ENCODE measurements around the gene ATP6V1G2.

DNA sequence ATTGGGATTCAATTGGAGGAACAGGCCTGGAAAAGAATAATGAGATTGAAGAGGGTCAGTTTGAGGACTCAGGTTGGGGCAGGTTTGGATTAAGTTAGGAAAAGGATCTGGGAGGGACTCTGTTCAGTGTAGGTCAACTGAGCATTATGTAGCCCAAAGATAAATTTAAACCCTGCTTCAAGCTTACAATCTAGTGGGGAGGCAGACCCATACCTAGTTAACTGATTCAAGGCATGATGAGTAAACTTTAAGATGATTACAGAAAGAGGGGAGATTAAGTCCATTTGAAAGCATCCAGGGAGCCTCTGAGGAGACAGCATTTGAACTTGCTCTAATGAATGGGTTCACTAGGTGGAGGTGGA is 14.3 kb upstream of the ATP6V1G2 start:
- TF ChIP-seq, protein P1, sequence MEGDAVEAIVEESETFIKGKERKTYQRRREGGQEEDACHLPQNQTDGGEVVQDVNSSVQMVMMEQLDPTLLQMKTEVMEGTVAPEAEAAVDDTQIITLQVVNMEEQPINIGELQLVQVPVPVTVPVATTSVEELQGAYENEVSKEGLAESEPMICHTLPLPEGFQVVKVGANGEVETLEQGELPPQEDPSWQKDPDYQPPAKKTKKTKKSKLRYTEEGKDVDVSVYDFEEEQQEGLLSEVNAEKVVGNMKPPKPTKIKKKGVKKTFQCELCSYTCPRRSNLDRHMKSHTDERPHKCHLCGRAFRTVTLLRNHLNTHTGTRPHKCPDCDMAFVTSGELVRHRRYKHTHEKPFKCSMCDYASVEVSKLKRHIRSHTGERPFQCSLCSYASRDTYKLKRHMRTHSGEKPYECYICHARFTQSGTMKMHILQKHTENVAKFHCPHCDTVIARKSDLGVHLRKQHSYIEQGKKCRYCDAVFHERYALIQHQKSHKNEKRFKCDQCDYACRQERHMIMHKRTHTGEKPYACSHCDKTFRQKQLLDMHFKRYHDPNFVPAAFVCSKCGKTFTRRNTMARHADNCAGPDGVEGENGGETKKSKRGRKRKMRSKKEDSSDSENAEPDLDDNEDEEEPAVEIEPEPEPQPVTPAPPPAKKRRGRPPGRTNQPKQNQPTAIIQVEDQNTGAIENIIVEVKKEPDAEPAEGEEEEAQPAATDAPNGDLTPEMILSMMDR (IDR thresholded peaks at IDR 0.05): no peak
- TF ChIP-seq POLR2A (IDR thresholded peaks at IDR 0.05): no peak
